Measurements from ENCODE around the gene GPC6.

GRCh38 chr13:94318418-94318817, 1091.8 kb downstream of the GPC6 start:
- TF ChIP-seq CTCF (IDR thresholded peaks at IDR 0.05; ENCODE audit: low read length) (no peak), EZH2 (IDR thresholded peaks at IDR 0.05; ENCODE audit: borderline replicate concordance, low read length) (no peak)

All from OCI-LY1 (cell line).